GM19043 (cell line): Measurements from ENCODE around the gene MUC4.
"Not testable (repeated sequence)": the region's sequence is repeated elsewhere in the genome, so short reads cannot be mapped to it uniquely, and the experiment has no call there.

Source experiments
- ATAC-seq: cut with Tn5 transposase; IDR thresholded peaks from one replicate; pipeline ENCODE4 v1.9.1; 2021; ENCODE audit warnings: low read depth; ENCODE audit not compliant: unreplicated experiment

The MUC4 gene

GRCh38 chr3:195839260-195840010, 27.7 kb upstream of the MUC4 start:
- no peak for ATAC-seq

- ATAC-seq, result no peak
Measured at GRCh38 chr3:195838714-195839113, 27.0 kb upstream of the MUC4 start.

- ATAC-seq, result no peak
Measured at GRCh38 chr3:195836476-195837135, 24.9 kb upstream of the MUC4 start.

- ATAC-seq, result no peak
Measured at GRCh38 chr3:195835791-195836190, 24.1 kb upstream of the MUC4 start.

DNA sequence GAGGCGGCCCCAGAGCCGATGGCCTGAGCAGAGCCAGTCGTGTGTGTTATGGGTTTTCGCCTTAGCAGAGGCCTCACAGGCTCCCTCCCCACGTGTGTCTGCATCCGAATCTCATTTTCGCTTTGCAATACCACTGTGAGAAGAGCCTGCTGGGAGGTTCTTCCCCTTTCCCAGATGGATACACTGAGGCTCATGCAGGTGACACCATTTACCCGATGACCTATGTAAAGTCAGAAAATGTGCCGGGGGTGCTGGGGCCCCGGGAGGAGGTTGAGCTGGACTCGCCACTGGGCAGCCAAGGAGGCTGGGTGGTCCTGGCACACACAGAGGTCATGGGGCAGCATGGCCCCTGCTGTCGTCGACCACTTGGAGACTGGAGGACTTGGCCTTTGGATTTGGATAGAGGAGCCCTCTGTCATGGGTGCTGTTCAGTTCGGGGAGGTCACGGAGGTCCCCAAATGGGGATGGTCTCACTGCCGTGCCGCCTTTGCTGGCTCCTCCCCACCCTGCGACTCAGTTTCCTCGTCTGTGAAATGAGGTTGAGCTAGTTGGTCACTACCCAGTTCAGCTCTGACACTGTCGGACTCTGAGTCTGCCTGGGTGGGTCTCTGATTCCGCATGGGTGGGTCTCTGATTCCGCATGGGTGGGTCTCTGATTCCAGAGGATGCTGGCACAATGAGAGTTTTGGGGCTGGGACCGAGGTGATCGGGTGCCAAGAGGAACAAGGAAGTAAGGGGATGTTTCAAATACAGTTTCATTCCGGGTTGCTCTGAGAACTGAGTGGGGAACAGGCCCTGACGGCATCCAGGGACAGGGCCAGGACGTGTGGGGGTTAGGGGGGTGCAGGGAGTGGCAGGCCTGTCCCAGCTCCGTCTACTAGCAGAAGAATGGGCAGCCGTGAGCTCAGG, 23.2 kb upstream of the MUC4 start:
- no peak for ATAC-seq

DNA sequence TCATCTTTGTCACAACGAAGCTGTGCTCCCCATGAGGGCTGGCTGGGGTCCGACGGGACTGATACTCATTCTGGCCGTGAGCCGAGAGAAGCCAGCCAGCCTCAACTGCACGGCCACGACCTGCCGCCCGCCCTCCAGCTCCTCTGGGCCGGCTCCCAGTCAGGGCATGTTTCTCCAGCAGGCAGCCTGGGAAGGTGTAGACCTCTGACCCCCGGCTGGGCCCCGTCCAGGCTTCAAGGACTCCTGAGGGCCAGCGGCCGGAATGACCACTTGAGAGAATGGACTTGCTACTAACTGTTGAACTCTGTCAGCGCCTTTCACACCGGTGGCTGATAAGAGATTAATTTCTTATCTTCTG, 18.1 kb upstream of the MUC4 start:
- ATAC-seq, result no peak

GRCh38 chr3:195828762-195829161, 17.0 kb upstream of the MUC4 start:
- no peak for ATAC-seq

DNA sequence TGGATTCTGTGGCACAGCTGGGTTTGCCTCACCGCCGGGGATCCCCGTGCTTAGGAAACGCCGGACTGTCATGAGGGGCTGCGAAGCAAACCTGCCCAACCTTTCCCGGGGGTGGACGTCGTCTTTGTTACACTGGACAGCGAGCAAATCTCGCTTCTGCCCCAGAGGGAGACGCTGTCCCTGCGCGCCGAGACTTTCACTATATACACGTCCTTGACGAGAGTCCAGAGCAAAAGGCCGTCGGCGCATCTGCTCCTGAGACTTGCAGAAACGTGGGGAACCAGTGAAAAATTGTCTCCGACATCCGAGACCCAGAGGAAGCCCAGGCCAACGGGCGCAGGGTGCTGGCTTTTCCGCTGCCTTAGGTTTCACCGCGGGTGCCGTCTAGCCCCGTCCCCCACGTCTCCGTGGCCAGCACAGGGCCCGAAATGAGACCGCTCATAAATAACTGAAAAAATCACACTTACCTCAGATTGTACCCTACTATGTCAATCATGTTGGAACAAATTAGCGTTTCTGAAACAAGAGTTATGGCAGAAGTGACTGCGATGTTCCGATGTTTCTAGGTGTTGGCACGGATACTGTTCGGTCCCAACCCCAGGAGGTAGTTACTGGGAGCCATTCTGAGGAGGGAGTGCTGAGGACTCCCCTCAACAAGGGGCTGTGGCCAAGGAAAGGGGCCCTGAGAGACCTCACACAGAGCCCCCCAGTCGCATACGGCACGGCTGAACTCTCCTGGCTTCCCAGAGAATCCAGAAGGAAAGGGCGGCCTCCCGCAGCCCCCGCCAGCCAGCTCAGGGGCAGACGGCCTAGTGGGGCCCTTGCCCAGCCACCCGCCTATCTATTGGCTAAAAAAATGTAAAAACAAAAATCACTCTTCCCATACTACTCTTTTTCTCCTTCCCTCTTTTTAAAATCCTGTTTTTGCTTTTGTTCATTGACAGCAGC, 14.4 kb upstream of the MUC4 start:
- ATAC-seq, result no peak

DNA sequence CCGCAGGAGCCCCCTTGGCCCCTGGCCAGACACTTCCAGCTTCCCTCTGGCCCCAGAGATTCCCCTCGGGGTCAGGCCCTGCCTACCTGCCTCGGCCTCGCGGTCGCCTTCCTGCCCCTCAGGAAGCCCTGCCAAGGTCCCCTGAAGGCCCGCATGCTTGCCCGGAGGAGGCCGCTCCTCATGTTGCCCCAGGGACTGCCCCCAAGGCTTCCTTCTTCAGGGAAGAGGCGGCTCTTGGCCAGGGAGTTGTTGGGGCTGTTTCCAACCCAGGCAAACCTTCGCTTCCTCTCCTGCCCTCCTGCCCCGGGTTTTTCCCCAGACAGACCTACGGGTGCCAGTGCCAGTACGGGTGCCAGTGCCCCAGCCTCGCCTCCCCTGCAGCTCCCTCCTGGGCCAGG, 13.5 kb upstream of the MUC4 start:
- ATAC-seq, result no peak

- not testable (repeated sequence) for ATAC-seq
Measured at GRCh38 chr3:195824425-195825190, 12.9 kb upstream of the MUC4 start.

- ATAC-seq, result no peak
Measured at GRCh38 chr3:195823999-195824398, 12.3 kb upstream of the MUC4 start.

- ATAC-seq, result no peak
Measured at GRCh38 chr3:195823280-195823679, 11.6 kb upstream of the MUC4 start.

GRCh38 chr3:195822131-195822696, 10.5 kb upstream of the MUC4 start:
- no peak for ATAC-seq

- ATAC-seq, result no peak
Measured at GRCh38 chr3:195821403-195822130, 9.8 kb upstream of the MUC4 start.

DNA sequence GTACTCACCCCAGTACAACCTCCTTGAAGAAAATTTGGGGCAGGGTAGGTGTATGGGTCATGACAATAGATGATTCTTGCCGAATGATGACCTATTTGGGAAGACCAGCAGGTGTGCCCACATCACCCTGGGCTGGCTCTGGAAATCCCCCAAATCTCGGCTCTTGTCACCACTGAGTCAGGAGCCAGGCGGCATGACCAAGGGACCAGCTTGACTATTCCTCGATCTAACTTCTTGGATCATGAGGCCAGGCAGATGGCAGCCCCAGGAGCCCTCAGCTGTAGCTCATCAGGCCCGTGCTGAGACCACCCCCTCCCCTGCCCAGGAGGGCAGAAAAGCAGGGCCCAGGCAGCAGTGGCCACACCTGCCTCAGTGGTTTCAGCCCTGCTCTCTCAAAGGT, 9.2 kb upstream of the MUC4 start:
- ATAC-seq, result no peak

- ATAC-seq, result no peak
Measured at GRCh38 chr3:195820186-195820585, 8.5 kb upstream of the MUC4 start.

DNA sequence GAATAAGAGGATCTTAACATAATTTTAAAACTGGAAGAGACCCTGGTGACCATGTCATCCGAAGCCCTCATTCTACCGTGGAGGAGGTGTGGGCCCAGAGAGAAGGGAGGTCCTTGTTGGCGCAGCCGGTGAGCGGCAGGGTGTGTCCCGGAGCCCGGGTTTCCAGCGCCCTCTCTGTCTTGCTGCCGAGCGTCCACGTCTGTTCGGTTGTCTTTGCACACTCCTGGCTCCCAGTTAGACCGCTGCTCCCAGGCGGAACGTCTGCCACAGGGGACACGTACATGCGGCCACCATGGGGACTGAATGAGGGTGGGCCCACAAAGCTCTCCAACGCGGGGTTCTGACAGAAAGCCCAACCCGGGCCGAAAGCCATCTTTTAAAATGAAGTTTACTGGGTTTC, 6.6 kb upstream of the MUC4 start:
- no peak for ATAC-seq

DNA sequence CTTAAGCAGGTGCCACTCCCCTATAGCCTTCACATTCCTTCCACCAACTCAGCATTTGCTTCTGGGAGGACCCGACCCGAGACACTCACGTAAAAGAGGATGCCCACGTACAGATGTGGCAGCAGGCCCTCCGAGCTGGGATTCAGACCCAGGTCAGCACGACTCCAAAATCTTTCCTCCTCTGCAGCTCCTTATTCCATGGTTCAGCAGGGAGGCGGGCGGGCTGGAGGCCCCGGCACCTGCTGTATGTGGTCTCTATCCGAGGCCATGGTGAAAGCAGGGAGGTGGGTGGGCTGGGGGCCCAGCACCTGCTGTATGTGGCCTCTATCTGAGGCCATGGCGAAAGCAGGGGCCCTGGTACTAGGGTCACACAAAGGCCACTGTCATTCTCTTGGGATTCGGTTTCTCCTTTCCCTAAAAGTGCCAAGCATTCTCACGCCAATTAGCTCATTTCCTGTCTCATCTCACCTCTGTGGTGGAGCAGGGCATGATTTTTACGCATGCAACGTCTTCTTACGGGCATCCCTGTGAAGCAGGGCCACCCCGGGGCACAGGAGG, 5.9 kb upstream of the MUC4 start:
- ATAC-seq, result no peak
